HG03565 (cell line): Measurements from ENCODE around the gene ADCY5.

Source experiments
- ATAC-seq: cut with Tn5 transposase; IDR thresholded peaks from one replicate; pipeline ENCODE4 v1.9.1; 2021; ENCODE audit warnings: mild to moderate bottlenecking, moderate library complexity; ENCODE audit not compliant: unreplicated experiment

Gene ADCY5

DNA sequence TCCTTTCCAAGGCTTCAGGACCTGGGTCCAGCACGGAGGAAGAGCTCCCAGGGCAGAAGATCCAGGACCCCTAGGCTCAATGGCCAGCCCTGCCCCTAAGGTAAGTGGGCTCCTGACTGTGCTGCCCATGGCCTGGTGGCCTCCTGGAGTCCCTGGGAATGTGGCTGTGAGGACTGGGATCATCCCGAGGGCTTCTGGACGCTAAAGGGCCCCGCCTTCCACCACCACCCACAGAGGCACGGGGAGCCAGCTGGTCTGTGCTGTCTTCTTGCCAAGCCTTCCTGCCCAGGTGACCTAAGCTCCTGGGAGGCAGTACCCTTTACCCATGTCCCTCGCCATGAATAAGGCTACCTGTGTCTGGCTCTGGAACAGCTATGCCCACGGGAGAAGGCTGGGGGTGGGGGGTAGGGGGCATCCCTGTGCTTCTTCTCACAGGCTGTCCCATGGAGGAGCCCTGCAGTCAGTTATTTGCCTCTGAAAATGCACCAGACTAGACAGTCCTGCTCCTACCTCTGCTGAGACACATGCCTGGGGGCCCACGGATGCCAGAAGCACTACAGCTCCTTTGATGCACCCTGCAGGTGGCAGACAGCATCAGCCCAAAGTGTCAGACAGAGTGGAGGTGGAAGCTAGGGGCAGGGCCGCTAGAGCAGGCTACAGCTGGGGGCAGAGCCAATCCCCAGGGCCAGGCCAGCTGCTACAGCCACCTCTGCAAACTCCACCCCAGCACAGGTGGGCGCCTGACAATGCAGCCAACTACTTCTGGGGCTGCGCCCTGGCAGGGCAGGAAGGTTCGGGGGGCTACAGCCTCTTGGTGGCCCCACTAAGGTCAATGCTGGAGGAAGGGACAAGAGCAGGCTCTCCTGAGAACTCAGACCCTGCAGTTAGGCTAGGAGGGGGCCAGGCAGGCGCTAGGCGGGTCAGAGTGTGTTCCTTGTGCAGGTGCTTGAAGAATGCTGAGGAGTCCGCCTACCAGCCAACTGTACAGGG is 156.3 kb downstream of the ADCY5 start:
- no peak for ATAC-seq

DNA sequence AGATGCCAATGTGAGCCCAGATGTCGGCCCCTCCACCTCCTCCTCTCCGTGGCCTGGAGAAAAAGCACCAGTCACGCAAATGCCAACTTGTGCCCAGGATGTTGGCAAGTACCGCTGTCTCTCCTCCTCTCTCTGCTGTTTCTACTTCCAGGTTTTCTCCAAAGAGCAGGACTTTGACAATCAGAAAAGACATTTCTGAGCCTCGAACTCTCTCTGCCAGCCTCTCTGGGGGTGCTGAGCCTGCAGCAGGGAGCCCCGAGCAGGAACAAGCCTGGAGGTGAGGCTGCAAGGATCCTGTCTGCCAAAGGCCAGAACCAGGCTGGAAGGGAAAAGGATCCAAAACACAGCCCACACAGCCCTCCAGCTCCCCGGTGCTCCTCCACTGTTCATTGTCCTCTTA is 157.5 kb downstream of the ADCY5 start:
- no peak for ATAC-seq

DNA sequence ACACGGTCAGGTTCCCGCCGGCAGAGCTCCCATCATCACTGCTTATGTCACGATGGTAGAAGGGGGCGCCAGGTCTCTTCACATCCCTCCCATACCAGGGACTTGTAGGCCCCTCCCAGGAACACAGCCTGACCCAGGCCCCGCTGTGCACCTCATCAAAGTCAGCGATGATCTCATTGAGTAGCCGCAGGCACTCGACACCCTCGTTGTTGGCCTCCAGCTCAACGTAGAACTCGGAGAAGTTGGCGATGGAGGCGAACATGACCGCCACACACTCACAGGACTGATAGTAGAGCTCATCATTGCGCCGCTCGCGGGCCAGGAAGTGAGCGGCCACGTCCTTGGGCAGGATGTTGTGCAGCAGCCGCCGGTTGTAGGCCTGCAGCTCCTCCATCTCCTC is 157.9 kb downstream of the ADCY5 start:
- ATAC-seq = no peak

DNA sequence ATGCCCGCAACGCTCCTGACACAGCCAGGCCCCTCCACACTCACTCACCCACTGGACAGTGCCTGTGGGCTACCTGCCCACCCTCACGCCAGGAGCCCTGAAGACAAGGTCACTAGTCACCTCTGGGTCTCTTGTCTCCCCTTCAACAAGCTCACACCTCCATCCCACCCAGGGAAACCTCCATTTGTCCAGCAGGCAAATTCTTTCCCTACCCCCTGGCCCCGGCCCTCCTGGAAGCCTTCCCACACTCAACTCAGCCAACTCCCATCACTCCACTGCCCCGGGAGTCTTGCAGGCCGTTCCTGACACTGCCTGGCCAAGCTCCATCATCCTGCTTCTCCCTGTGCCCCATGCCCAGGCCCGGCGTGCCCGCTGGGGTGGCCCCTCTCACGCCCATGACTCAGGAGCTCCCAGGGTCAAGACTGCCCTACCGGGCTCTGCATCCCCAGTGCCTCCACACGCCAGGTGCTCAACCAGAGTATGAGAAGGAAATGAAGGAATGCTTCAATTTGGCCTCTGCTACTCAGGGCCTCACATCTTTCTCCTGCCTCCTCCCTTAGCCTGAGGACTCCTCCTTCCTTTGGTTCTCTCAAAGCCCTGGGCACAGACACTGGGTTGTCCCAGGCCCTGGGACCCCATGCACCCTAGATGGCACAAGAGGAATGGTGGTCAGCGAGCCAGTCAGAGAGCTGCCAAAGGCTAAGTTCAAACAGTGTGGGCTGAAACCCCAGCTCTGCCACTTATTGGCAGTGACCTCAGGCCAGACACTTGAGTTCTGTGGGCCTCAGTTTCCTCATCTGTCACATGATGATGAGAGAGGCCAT is 158.6 kb downstream of the ADCY5 start:
- no peak for ATAC-seq

DNA sequence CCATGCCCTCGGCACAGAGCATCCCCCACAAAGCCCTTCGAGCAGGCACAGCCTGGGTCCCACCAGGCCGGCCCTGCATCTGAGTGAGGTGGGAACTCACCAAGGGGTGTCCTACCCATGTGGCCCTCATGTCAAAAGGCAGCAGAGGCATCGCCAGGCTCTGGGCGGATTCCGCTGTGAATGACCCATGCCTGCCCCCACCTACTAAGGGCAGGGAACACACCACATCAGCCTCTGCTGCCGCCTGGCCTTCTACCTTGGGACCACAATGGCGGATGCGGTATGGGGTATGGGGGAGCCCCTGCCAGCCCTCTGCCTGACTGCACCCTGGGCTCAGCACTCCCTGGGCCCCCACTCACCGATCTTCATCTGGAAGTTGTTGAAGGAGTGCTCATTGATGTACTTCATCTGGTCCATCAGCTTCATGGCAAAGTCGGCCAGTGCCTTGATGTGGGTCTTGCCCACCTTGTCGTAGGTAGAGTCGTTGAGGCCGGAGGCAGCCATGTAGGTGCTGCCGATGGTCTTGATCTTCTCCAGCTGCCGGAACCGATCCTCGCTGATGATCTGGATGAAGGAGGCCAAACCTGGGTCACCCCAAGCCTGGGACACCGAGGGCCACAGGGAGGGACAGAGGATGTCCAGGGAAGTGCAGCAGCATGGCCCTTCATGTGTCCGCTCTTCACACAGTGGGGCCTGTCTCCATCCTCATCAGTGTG is 159.3 kb downstream of the ADCY5 start:
- no peak for ATAC-seq

DNA sequence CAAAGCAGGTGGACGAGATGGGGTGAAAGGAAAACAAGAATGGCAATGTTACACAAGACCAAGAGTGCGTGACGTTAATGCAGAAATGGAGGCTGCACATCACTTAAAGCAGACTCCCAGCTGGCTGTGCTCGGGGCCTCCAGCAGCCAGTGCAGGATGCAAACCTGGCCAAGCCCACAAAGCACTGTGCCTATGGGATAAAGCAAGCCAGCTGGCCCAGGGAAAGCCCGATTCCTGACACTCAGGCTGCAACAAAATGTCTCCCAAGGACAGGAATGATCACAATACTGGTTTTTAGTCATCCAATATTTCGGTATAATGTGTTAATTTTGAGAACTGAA is 161.0 kb downstream of the ADCY5 start:
- ATAC-seq = no peak

DNA sequence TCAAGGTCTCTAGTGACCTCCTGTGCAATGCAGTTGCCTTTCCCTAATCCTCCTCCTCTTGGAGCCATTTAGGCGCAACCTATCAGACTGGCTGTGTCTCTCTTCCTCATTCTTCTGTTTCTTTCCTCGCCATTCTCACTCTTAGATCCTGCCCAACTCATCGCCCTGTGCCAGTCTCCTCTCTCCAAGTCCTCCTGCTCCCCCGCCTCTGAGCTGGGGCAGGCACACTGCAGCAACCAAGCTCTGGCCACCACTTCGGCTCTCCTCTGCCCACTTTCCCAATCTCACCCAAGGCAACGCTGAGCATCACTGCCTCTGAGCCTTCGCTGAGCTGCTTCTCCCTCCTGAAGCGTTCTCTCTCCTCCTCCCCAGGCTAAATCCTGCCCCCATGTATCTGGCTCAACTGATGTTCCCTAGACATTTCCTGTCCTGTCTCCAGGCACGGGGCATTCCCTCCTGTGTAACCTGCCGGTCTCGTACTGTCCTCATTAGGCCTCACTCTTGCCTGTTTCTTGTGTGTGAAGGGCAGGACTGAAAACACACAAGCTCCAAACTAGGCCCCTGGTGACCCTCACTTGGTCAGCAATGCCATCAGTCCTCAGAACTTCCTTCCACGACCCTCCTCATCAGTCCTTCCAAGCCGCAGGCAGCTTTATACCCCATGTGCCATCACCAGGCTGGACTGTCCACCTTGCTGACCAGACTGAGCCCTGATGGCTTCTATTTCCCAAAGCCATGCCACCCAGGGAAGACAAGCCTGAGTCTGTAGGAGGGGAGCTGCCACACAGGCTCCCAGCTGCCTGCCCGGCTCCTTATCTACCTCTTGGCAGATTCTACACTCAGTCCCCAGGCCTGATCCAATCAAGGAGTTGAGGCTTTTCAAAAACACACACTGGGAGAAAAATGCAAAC is 161.6 kb downstream of the ADCY5 start:
- no peak for ATAC-seq

DNA sequence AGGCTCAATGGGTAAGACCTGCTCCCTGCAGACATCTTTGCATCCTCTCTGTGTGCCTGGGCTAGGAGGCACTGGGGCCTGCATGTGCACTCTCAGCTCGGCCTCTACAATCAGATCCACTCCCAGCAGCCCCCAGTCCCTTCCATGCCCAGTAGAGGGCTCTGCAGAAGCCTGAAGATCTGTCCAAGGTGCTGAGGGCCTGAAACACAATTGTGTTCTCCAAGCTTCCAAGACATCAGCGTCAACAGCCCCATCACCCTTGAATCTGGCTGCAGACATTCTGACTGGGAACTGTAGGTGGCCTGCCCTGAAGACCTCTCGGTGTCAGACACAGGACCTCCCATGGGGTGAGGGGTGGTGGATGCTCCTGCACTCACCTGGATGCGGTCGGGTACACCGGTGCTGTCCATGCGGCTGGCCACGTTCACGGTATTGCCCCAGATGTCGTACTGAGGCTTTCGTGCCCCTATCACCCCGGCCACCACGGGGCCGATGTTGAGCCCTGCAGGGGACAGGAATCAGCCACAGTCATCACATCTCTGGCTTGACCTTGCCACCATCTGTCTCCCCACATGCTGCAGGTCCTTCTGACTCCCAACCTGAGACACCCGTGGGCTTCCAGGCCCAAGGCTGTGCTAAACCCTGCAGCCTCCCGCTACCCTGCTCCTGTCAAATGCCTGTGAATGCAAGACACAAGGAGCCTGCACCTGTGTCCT is 162.4 kb downstream of the ADCY5 start:
- peak; percentile 53 for ATAC-seq

DNA sequence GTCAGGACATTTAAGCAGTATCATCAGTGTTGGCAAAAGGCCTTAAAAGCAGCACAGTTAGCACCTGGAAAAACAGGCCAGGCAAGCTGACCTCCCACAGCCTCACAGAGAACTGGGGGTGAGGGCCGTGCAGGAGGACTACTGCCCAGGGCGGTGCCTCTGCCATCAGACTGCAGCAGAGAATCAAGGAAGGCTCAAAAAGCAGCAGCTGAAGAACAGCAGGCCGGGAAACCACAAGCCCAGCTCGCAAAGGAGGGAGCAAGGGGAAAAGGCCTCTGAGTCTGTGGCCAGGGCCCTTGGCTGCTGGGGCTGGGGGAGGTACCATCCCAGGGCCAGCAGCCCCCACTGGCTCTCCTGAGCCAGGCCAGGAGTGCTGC is 163.0 kb downstream of the ADCY5 start:
- no peak for ATAC-seq

DNA sequence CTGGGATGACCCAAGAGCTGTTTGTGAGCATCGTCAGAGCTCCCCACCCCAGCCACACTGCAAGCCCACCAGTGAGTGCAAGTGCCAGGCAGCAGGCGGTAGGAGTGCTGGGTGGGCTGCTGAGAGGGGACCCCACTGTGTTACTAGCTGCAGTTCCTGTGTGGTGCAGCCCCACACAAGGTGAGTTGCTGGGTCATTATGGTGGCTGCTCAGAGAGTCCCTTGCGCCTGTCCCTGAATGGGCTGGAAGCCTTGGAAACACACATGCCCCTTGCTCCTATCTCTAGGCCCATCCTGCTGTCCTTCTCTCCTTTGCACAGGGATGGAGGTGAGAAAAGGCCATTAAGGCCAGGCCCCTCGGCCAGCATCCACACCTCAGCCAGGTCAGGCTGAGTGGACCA is 163.4 kb downstream of the ADCY5 start:
- no peak for ATAC-seq

DNA sequence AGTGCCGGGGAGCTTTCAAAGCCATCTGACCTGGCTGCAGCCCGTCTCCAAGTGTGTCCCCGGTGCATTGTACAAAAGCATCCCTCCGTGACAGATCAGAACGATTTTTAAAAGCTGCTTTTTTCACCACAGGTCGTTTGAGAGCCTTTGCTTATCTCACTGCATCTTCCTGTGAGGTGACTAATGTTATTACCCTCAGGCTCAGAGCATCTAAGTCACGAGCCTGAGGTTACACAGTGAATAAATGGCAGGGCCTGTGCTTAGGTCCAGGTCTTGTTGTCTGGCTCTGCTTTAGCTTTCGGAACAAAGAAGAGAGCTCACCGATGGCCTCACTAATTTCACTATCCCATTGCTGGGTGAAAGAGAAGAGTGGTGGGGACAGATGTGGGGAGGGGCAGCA is 163.8 kb downstream of the ADCY5 start:
- ATAC-seq = no peak

DNA sequence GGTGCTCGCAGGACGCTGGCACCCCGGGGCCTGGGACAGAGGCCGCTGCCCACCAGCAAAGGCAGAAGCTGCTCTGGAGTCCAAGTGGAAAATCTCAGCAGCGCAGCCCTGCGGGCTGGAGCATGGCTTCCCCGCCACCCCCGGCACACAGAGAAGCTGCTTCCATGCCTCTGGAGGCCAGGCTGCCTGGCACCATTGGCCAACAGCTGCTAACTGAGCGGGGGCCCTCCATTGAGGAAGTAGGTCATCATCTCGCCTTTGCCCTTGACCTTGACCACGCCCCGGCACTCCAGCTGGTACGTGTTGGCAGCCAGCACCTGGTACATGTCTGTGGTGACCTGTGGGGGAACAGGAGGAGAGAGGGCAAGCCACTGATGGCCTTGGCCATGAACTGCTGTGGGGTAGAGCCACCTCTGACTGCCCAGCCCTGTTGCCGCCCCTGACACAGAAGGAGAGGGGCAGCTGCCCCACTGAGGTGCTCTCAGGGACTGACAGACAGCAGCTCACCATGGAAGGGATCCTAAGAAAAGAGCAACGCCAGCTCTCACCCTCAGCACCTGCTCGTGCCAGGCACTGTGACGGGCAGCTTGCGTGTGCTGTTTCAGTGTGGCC is 164.4 kb downstream of the ADCY5 start:
- ATAC-seq = no peak

DNA sequence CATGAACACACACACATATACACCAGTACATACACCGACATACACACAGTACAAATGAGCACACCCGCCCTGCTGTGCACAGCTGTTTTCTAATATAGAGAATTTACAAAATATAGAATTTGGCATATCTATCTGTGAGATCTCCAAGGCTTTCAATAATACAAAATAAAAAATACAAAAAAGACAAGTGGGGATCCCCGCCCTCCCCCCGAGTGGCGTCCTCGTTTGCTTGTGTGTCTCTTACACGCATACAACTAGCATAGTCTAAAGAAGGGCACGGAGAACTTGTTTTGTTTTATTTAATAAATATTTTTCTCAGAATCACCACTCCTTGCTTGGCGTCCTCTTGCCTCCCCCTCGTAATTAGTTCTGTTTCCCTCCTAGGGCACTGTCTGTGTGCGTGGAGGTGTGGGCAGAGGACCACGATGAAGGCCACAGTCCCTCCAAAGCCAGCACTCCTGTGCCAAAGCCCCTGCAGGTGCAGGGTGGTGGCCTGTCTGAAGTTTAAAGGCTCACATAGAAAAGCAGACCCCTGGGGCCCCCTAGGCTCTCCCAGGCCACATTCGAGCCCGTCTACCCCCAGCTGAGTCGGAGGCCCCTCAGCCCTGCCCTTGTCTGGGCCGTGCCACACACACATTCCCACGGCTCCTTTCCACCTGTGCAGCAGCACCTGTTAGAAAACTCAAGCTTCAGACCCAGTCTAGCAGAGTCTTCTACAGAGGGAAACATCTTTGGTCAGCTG is 165.1 kb downstream of the ADCY5 start:
- ATAC-seq = no peak

DNA sequence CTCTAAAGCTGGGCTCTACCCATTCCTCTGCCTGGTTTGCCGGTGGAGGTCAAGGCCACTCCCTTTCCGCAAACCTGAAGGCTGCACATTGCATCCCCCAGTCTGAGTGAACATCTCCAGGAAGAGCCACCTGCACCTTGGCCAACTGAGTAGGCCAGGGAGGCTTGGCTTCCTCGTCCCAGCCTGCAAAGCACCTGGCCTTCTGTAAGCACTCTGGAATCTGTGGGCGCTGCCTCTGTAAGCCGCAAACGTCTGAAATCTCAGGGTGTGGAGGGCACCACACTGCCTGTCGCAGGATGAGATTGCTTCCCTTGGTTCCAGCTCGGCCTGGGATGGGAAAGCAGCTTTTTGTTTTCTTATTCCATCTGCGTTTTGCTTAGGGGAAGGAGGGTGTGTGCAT is 165.8 kb downstream of the ADCY5 start:
- no peak for ATAC-seq

DNA sequence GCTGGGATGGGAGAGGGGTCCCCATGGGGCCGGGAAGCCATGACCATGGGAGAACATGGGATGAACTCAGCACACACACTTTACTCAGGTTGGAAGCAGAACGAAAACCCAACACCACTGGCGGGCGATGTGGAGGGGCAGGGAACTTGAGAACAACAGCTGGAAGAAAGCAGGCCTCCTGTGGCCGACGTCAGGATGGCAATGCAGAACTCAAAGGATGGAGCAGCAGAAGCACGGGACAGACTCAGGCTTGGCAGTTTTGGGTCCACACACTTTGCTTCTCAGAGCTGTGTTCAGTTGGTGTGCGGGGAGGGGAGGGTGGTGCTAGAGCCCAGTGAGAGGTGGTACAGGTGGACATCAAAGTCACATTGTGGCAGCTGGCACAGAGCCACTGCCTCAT is 166.4 kb downstream of the ADCY5 start:
- ATAC-seq = no peak

DNA sequence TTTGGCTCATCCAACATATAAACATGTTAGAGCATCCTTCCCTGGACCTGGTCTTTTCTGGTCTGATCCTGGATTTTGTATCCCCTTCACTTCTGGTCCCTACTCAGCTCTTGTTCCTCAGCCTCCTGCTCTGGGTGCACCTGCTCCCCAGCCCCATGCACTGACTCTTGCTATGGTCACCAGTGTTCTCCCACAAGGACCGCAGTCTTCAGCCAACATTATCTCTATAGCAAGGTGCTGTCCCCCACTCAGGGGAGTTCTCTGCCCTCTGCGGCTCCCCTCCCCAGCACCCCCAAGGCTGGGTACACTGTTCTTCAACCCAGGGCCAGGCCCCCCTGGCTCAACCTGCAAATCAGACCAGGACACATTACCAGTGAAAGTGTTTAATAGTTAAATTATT is 167.0 kb downstream of the ADCY5 start:
- ATAC-seq = no peak

DNA sequence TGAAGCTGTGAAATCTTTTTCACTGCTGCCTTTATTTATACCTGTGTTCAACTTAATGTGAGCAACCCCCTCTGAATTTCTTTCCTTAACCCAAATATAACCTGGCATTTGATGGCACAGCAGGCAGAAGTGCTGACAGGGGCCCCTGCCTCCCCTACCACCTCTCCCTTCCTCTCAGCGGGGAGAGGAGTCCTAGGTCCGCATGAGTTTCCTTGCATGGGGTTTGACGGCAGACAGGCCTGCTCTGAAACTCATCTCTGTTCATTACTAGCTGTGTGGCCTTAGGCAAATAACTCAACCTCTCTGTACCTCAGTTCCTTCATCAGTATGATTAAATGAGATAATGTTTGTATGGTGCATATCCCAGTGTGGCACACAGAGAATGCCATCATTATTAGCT is 167.5 kb downstream of the ADCY5 start:
- ATAC-seq = no peak

DNA sequence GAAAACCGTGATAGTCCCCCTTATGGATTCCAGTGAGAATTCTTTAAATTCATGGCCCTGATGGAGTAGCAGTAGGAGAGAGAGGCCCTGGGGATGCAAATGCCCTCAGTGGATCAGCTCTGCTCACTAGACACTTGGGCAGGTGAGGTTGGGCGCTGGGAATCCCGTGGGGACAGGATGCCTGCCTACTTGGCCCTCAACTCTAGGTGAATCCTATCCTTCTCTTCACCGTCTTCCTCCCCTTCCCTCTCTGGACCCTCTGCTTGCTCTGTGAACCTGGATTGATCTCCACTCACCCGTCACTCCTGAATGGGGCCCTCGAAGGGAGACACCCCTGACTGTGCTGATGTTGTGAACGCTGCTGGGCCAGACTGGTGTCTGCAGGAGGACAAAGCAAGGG is 169.8 kb downstream of the ADCY5 start:
- no peak for ATAC-seq

DNA sequence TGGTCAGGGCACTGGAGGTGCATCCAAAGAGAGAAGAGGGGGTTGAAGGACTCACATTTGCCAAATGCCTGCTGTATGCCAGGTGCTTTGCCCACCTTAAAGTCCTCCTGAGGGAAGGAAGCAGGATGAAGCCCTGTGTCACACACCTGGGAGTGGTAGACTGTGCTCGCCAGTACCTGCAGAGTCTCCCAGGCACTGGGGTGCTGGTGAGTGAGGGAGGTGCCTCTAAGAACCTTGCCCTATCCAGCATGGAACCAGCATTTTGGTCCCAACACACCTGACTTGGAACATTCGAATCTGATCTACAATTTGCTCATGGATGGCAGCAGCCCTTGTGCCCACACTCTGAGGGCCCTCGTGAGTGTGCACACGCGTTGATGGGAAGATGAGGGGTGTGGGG is 170.4 kb downstream of the ADCY5 start:
- ATAC-seq = no peak
